GM12874 (cell line): ENCODE results near the gene RAP1GAP.

Experiments
- CTCF ChIP-seq: IDR thresholded peaks from 2 replicates; pipeline ENCODE4 v1.5.1; 2011; ENCODE audit warnings: low read depth, mild to moderate bottlenecking, control low read depth, low read length, moderate library complexity; ENCODE audit not compliant: insufficient read depth

Gene RAP1GAP

GRCh38 chr1:21607549-21608529 lies 61.3 kb downstream of the RAP1GAP start:
- TF ChIP-seq CTCF: no peak

DNA sequence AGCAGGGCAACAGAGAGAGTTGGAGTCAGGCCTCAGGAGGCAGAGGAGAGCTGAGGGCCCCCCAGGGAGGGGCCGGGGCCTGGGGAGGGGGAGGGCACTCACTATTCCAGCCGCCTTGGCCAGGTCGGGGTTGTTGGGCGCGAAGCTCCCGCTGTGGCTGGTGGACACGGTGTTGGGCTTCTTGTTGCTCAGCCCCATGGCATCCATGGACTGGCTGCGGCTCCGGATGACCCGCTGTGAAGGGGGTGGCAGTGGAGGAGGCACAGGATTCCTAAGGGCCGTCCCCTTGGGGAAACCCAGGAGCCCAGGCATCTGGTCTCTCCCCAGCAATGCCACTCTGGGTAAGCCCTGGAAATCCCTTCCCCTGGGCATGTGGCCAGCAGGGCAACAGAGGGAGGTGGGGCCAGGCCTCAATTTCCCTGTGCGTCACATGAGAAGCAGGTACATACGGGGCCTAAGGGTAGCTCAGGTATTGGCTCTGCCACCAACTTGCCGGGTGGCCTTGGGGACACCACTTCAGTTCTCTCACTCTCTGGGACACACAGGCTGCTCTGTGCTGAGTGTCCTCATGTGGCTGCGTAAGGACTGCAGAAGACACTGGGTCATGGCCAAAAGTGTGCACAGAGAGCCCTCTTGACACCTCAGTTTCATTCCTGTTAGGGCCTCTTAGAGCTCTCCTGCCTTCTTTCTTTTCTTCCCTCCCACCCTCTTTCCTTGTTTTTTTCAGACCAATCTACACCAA lies 63.0 kb downstream of the RAP1GAP start:
- TF ChIP-seq CTCF: no peak

DNA sequence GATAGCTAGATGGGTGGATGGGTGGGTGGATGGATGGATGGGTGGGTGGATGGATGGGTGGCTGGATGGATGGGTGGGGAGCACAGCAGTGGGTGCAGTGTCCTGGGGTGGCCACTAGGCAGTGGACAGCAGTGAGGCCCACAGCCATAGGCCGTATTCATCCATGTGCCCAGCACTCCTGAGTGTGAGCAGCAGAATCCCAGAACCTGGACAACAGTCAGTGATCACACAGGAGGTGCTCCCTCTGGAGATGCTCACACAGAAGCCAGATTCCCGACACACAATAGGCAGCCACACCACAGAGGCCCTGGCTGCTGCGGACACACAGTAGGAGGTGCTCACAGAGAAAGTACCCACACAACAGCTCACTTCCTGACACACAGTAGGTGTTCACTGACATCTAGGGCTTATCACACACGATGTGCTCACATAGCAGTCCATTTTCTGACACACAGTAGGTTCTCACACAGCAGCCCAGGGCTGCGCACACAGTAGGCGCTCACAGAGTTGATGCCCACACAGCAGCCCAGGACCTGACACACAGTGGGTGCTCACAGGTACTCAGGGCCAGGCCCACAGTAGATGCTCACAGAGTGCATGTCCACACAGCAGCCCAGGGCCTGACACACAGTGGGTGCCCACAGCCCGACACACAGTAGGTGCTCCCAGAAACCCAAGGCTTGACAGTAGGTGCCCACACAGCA lies 64.0 kb downstream of the RAP1GAP start:
- no peak for TF ChIP-seq CTCF

DNA sequence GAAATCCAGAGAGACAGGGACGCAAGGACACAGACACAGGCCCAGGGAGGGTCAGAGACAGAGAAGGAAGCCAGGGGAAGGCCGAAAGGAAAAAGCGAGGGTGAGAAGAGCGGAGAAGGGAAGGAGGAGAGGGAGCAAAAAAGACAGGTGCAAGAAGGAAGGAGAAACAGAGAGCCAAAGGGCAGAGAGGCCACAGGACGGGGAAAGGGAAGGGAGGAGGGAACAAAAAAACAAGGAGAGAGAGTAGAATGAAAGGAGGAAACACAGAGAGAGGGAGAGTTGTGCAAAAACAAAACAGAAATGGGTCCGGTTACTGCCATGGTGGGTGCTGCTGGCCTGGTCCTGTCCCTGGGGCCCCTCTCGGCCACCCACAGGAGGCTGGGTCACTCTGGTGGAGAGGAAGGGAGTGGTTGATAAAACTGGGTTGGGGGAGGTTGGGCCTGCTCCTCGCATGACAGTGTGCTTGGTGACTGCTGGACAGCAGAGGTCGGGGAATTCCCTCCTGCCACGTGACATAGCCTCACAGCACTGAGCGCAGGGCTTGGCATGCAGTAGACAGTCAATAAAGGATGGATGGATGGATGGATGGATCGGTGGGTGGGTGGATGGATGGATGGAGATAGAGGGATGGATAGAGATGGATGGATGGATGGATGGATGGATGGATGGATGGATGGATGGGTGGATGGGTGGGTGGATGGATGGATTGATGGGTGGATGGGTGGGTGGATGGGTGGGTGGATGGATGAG lies 64.8 kb downstream of the RAP1GAP start:
- no peak for TF ChIP-seq CTCF

GRCh38 chr1:21603177-21604138 lies 65.7 kb downstream of the RAP1GAP start:
- TF ChIP-seq CTCF: no peak

DNA sequence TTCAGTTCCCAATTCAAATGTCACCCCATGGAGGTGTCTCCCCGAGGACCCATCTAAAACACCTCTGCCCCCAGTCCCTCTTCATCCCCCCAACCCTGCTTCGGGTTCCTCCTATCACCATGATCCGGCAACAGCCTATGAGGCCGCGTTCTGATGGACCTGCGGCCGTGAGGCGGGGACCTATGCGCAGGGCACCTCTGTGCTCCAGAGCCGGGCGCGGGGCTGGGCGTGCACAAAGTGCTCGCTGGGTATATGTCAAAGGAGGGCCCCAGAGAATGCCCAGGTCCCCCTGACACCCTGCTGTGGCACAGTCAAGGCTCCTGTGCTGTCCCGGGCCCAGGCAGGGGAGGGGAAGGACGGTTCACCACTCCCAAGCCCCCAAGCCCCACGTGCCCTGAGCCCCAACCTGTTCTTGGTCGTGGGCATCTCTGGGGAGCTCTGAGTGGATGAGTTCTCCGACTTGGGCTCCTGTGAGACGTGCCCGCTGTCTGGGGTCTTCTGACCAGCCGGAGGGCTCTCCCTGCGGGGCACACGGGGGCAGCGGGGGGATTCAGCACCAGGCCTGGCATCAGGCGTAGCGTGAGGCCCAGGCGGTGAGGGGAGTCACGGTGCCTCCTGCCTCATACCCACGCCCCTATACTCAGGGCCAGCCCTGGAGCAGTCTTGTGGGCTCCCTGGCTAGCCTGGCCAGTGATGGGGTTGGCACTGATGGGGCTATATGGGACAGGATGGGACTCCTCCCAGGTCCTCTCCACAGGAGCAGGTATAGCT lies 67.7 kb downstream of the RAP1GAP start:
- TF ChIP-seq CTCF: no peak
